Heart right ventricle (tissue), 16 donors: ENCODE results near the gene COQ5. TPM values are rescaled to one million over a fixed set of nuclear protein-coding genes. Genes with fewer than 3 reads are reported as not detected.

Source experiments
- ATAC-seq, 8 donors: fragments of 200-7000 bp; cut with Tn5 transposase; one replicate each; pipeline ENCODE4 v1.9.1; 2020; ENCODE audit warnings: mild to moderate bottlenecking in 8 of 8, moderate library complexity in 8 of 8, moderate number of reproducible peaks in 1 of 8
- DNase-seq, 2 donors: peaks; one replicate each; pipeline ENCODE4 v3.0.0-alpha.2; 2020
- H3K27ac ChIP-seq, 10 donors: fragments of 200-600 bp; sonication (generic) in 2 of 10; one replicate each; pipeline versions ENCODE4 v1.5.0 to v1.8.0; 2020 to 2022; ENCODE audit warnings: mild to moderate bottlenecking in 3 of 10
- H3K27me3 ChIP-seq, 7 donors: fragments of 200-600 bp; one replicate each; pipeline ENCODE4 v1.8.0; 2021 to 2022; ENCODE audit warnings: mild to moderate bottlenecking in 2 of 7
- H3K36me3 ChIP-seq, 9 donors: fragments of 200-600 bp; sonication (generic) in 1 of 9; one replicate each; pipeline versions ENCODE4 v1.5.0 to v1.8.0; 2020 to 2022; ENCODE audit warnings: mild to moderate bottlenecking in 2 of 9
- H3K4me1 ChIP-seq, 9 donors: fragments of 200-600 bp; sonication (generic) in 1 of 9; one replicate each; pipeline versions ENCODE4 v1.5.0 to v1.8.0; 2020 to 2022; ENCODE audit warnings: mild to moderate bottlenecking in 4 of 9
- H3K4me3 ChIP-seq, 10 donors: fragments of 200-600 bp; sonication (generic) in 2 of 10; one replicate each; pipeline versions ENCODE4 v1.5.0 to v1.8.0; 2020 to 2022; ENCODE audit warnings: mild to moderate bottlenecking in 7 of 10, moderate library complexity in 2 of 10
- H3K9me3 ChIP-seq, 11 donors: fragments of 200-600 bp in 10 of 11; sonication (generic) in 2 of 11; one replicate each; pipeline versions ENCODE4 v1.5.0 to v1.8.0; 2013 to 2022; ENCODE audit warnings: mild to moderate bottlenecking in 2 of 11, control low read depth in 1 of 11, moderate library complexity in 1 of 11
- CTCF ChIP-seq, 9 donors: fragments of 200-600 bp; sonication (generic) in 2 of 9; IDR thresholded peaks; one replicate each; pipeline versions ENCODE4 v1.5.0 to v1.8.0; 2021 to 2022; ENCODE audit warnings: antibody characterized with exemption in 9 of 9, mild to moderate bottlenecking in 5 of 9, moderate library complexity in 1 of 9
- WGBS, 2 donors: extraction: QIAGEN DNeasy Blood & Tissue Kit; methylation state at CpG; one replicate each; pipeline ENCODE4 v1.1.7; 2013; ENCODE audit warnings: inconsistent platforms in 1 of 2; 5-methylcytosine and 5-hydroxymethylcytosine counted together
- intact Hi-C, 10 donors: fragments of 100-400 bp; cut with DNase I; formaldehyde crosslinking; loops; one replicate each; pipeline versions ENCODE4 v1.11.1 to v1.14.2; 2022
- polyA plus RNA-seq, 2 donors: library from polyadenylated mRNA; stranded (reverse); fragments of 200-250 nt; gene quantifications; one replicate each; pipeline ENCODE4 v1.2.3, GENCODE V29; 2013
- total RNA-seq, 10 donors: library from RNA; stranded (reverse); fragmentation: NEBNext Ultra II Directional in 3 of 10; extraction: Animal tissue kit (Norgen Biotek cat#: 25700) in 3 of 10; gene quantifications; one replicate each; pipeline versions ENCODE4 v1.2.1 to v1.2.4, GENCODE V29; 2021 to 2023
- donor health status: Arrhythmogenic right ventricular cardiomyopathy.
- donor health status: ischemic (EF 13 %, LVEDD 7.1; RV severe dilation, severe dysfunction).
- donor health status: healthy with polysubstance abuse.
- donor health status: DM: no; HTN: yes; CAD: no.
- donor health status: DM: no; HTN: no; CAD: no.
- donor health status: ischemic (EF 25% LVEDD 6.9; RV normal size, moderate dysfunction).
- donor health status: ischemic (EF 25% LVEDD 5.7; RV mildly dilated, moderate dysfunction).
- donor health status: healthy.
- donor health status: DM: yes; HTN: yes; CAD: no.
- donor health status: Ischemic cardiomyopathy.
- donor health status: ischemic (EF 35%, LVEDD 5.7; RV mildly dilated, moderate dysfunction).
- donor health status: nonischemic (EF 11% LVEDD 7.7; RV severe dilation, severe dysfunction).
- donor health status: DM: yes; HTN: yes; CAD: no.
- donor health status: PGD.
- donor health status: ischemic (EF 29% LVEDD 5.4; RV normal size, mild dysfunction).
- donor health status: nonischemic (EF 23%, LVEDD 6.1; RV moderate dilation, normal function).

COQ5 gene
- total and polyA plus RNA-seq, 12 donors: 32.0 to 64.5 (median 43.6) TPM

- peaks cover 0 to 4% (median 0%) of the 10 kb centered on the region in 9 donors for H3K4me1 ChIP-seq
- H3K4me3 ChIP-seq: no peak overlapping the region
- peaks cover 0 to 9% (median 0%) of the 10 kb centered on the region in 9 donors for H3K36me3 ChIP-seq
- 94 to 95% methylated on average over 9 of the region's 9 CpGs for WGBS, 2 donors
- no peak for TF ChIP-seq CTCF (IDR thresholded peaks at IDR 0.05)
- ATAC-seq (no peak), DNase-seq (no peak)
- H3K27me3 ChIP-seq: no peaks in the 10 kb centered on the region
- peak overlapping the region in 1 of 10 donors; percentile 58 for H3K27ac ChIP-seq
- intact Hi-C loops: no loop called here
- H3K9me3 ChIP-seq: no peaks in the 10 kb centered on the region
Measured at GRCh38 chr12:120481022-120481767, 47.8 kb downstream of the COQ5 start.

GRCh38 chr12:120480211-120480610, 48.7 kb downstream of the COQ5 start:
- intact Hi-C loops: no loop called here

GRCh38 chr12:120479458-120479857, 49.5 kb downstream of the COQ5 start:
- peaks cover 0 to 17% (median 0%) of the 10 kb centered on the region in 9 donors for H3K4me1 ChIP-seq
- intact Hi-C loops: no loop called here
- H3K27ac ChIP-seq: no peak overlapping the region
- H3K9me3 ChIP-seq: no peaks in the 10 kb centered on the region
- H3K4me3 ChIP-seq: no peak overlapping the region
- WGBS, 2 donors: 96 to 100% methylated on average over 1 of the region's 1 CpG
- no peak for DNase-seq
- ATAC-seq: no peak
- H3K36me3 ChIP-seq: peaks cover 0 to 9% (median 0%) of the 10 kb centered on the region in 9 donors
- TF ChIP-seq CTCF (IDR thresholded peaks at IDR 0.05): no peak
- no peaks in the 10 kb centered on the region for H3K27me3 ChIP-seq

More at GRCh38 chr12:120480211-120480610, 48.7 kb downstream of the COQ5 start:
- 63 to 75% methylated on average over 1 of the region's 1 CpG for WGBS, 2 donors
- Histone ChIP-seq H3K9me3 (no peaks in the 10 kb centered on the region), H3K4me3 (no peak overlapping the region), H3K27me3 (no peaks in the 10 kb centered on the region), H3K4me1 (peaks cover 0 to 10% (median 0%) of the 10 kb centered on the region in 9 donors), H3K27ac (peak overlapping the region in 1 of 10 donors; percentile 58), H3K36me3 (peaks cover 0 to 9% (median 0%) of the 10 kb centered on the region in 9 donors)
- no peak for TF ChIP-seq CTCF (IDR thresholded peaks at IDR 0.05)
- ATAC-seq (no peak), DNase-seq (no peak)

GRCh38 chr12:120475643-120476042, 53.3 kb downstream of the COQ5 start:
- TF ChIP-seq CTCF (IDR thresholded peaks at IDR 0.05): no peak
- WGBS, 2 donors: 93 to 95% methylated on average over 1 of the region's 1 CpG
- no peak overlapping the region for H3K4me3 ChIP-seq
- H3K36me3 ChIP-seq: no peaks in the 10 kb centered on the region
- no peaks in the 10 kb centered on the region for H3K27me3 ChIP-seq
- DNase-seq (no peak), ATAC-seq (no peak)
- no peaks in the 10 kb centered on the region for H3K9me3 ChIP-seq
- intact Hi-C loops: no loop called here
- H3K27ac ChIP-seq: no peak overlapping the region
- H3K4me1 ChIP-seq: peaks cover 0 to 35% (median 2%) of the 10 kb centered on the region in 9 donors
